Sigmoid colon (tissue), 7 donors: ENCODE measurements around the gene FILIP1. TPM values are rescaled to one million over a fixed set of nuclear protein-coding genes. Genes with fewer than 3 reads are reported as not detected.
A peak's percentile ranks its signal among the peaks of the same experiment; 100 is the strongest.

Experiments
- DNase-seq: peaks from one replicate; pipeline ENCODE4 v3.0.0-alpha.2; 2019
- H3K27ac ChIP-seq, 4 donors: fragments of 200-600 bp; sonication (generic); one replicate each; pipeline ENCODE4 v1.5.1; 2016 to 2019; ENCODE audit warnings: mild to moderate bottlenecking in 1 of 4
- H3K27me3 ChIP-seq, 3 donors: fragments of 200-600 bp; sonication (generic); one replicate each; pipeline ENCODE4 v1.5.1; 2019; ENCODE audit warnings: mild to moderate bottlenecking in 1 of 3
- H3K36me3 ChIP-seq, 4 donors: fragments of 200-600 bp; sonication (generic); one replicate each; pipeline ENCODE4 v1.5.1; 2016 to 2019
- H3K4me1 ChIP-seq, 4 donors: fragments of 200-600 bp; sonication (generic); one replicate each; pipeline ENCODE4 v1.5.1; 2017 to 2019
- H3K4me3 ChIP-seq, 4 donors: fragments of 200-600 bp; sonication (generic); one replicate each; pipeline ENCODE4 v1.5.1; 2017 to 2019; ENCODE audit warnings: mild to moderate bottlenecking in 2 of 4, moderate library complexity in 1 of 4
- H3K9me3 ChIP-seq, 4 donors: fragments of 200-600 bp in 3 of 4; sonication (generic) in 3 of 4; one replicate each; pipeline versions ENCODE4 v1.5.1 to v1.6.1; 2013 to 2019
- CTCF ChIP-seq, 4 experiments: fragments of 450-650 bp in 3 of 4; fragments of 200-600 bp in 1 of 4; IDR thresholded peaks; one replicate each; pipeline ENCODE4 v1.5.1; 2016 to 2019; ENCODE audit warnings: antibody characterized with exemption in 4 of 4, mild to moderate bottlenecking in 3 of 4, moderate library complexity in 2 of 4
- EP300 ChIP-seq, 4 donors: sonication (generic); formaldehyde crosslinking; IDR thresholded peaks; one replicate each; pipeline ENCODE4 v1.6.1; 2017; ENCODE audit warnings: antibody characterized with exemption in 4 of 4
- POLR2A ChIP-seq, 2 donors: fragments of 450-650 bp; IDR thresholded peaks; one replicate each; pipeline ENCODE4 v1.6.1; 2016; ENCODE audit warnings: antibody characterized with exemption in 2 of 2, mild to moderate bottlenecking in 2 of 2, moderate library complexity in 2 of 2
- POLR2AphosphoS5 ChIP-seq, 4 donors: sonication (generic); formaldehyde crosslinking; IDR thresholded peaks; one replicate each; pipeline ENCODE4 v1.6.1; 2017; ENCODE audit warnings: antibody characterized with exemption in 4 of 4
- WGBS, 2 donors: extraction: QIAGEN DNeasy Blood & Tissue Kit; methylation state at CpG; one replicate each; pipeline ENCODE4 v1.1.7; 2013; 5-methylcytosine and 5-hydroxymethylcytosine counted together
- intact Hi-C: fragments of 100-400 bp; cut with DNase I; formaldehyde crosslinking; loops from one replicate; pipeline ENCODE4 v1.15.1; 2023
- polyA plus RNA-seq, 3 donors: library from polyadenylated mRNA; stranded (reverse); fragments of 200-250 nt; gene quantifications; one replicate each; pipeline ENCODE4 v1.2.3, GENCODE V29; 2013
- total RNA-seq, 4 donors: library from RNA; depleted of rRNA; stranded (reverse); fragments of >200 nt; gene quantifications; one replicate each; pipeline ENCODE4 v1.1.0, GENCODE V29; 2016
- donor health status: healthy with polysubstance abuse.
- donor health status: Bipolar disorder and iron deficiency.
- donor health status: healthy.

FILIP1 gene
- total and polyA plus RNA-seq, 7 donors = 0.46 to 72.8 (median 47.1) TPM

GRCh38 chr6:75370011-75370410 is 123.6 kb downstream of the FILIP1 start:
- intact Hi-C loops = no loop called here
- 85 to 91% methylated on average over 2 of the region's 2 CpGs for WGBS, 2 donors
- TF ChIP-seq EP300 (IDR thresholded peaks at IDR 0.05) (no peak), CTCF (IDR thresholded peaks at IDR 0.05) (no peak), POLR2A (IDR thresholded peaks at IDR 0.05) (no peak), POLR2AphosphoS5 (IDR thresholded peaks at IDR 0.05) (no peak)
- Histone ChIP-seq H3K27me3 (no peaks in the 10 kb centered on the region), H3K4me3 (no peak overlapping the region), H3K4me1 (peaks cover 0 to 35% (median 28%) of the 10 kb centered on the region in 4 donors), H3K36me3 (no peaks in the 10 kb centered on the region), H3K9me3 (no peaks in the 10 kb centered on the region), H3K27ac (peak overlapping the region in 2 of 4 donors; percentile 64)
- no peak for DNase-seq

- Histone ChIP-seq H3K4me1 (peaks cover 0 to 35% (median 28%) of the 10 kb centered on the region in 4 donors), H3K9me3 (no peaks in the 10 kb centered on the region), H3K27me3 (no peaks in the 10 kb centered on the region), H3K36me3 (no peaks in the 10 kb centered on the region), H3K4me3 (no peak overlapping the region), H3K27ac (peak overlapping the region; percentile 10 to 70 (median 64))
- DNase-seq = no peak
- intact Hi-C loops = loop anchor here (2.0 to 5.0 kb wide), 3 partner anchors 67 to 158 kb away; no protein-coding TSS in a partner anchor
- TF ChIP-seq POLR2A (IDR thresholded peaks at IDR 0.05) (no peak), CTCF (IDR thresholded peaks at IDR 0.05) (no peak), POLR2AphosphoS5 (IDR thresholded peaks at IDR 0.05) (no peak), EP300 (IDR thresholded peaks at IDR 0.05) (no peak)
- WGBS, 2 donors = 92 to 96% methylated on average over 3 of the region's 3 CpGs
Measured at GRCh38 chr6:75368864-75369402, 124.7 kb downstream of the FILIP1 start.

GRCh38 chr6:75368151-75368779 is 125.3 kb downstream of the FILIP1 start:
- Histone ChIP-seq H3K36me3 (no peaks in the 10 kb centered on the region), H3K9me3 (no peaks in the 10 kb centered on the region), H3K27ac (peak overlapping the region; percentile 10 to 70 (median 64)), H3K27me3 (no peaks in the 10 kb centered on the region), H3K4me1 (peaks cover 0 to 35% (median 29%) of the 10 kb centered on the region in 4 donors), H3K4me3 (no peak overlapping the region)
- intact Hi-C loops = loop anchor here (2.0 to 5.0 kb wide), 3 partner anchors 66 to 159 kb away; no protein-coding TSS in a partner anchor
- WGBS, 2 donors = 21 to 59% methylated on average over 6 of the region's 6 CpGs
- peak; percentile 62 for DNase-seq
- TF ChIP-seq POLR2AphosphoS5 (IDR thresholded peaks at IDR 0.05) (no peak), CTCF (IDR thresholded peaks at IDR 0.05) (peak in 3 of 4 experiments; percentile 33 to 60 (median 48))

- WGBS, 2 donors = 42 to 75% methylated on average over 2 of the region's 2 CpGs
- intact Hi-C loops = no loop called here
- Histone ChIP-seq H3K36me3 (peaks cover 0 to 37% (median 6%) of the 10 kb centered on the region in 4 donors), H3K27me3 (no peaks in the 10 kb centered on the region), H3K9me3 (no peaks in the 10 kb centered on the region), H3K4me3 (no peak overlapping the region), H3K27ac (no peak overlapping the region), H3K4me1 (peaks cover 0 to 19% (median 10%) of the 10 kb centered on the region in 4 donors)
- no peak for DNase-seq
- TF ChIP-seq CTCF (IDR thresholded peaks at IDR 0.05) (no peak), EP300 (IDR thresholded peaks at IDR 0.05) (no peak), POLR2AphosphoS5 (IDR thresholded peaks at IDR 0.05) (no peak), POLR2A (IDR thresholded peaks at IDR 0.05) (no peak)
Measured at GRCh38 chr6:75363304-75363703, 130.3 kb downstream of the FILIP1 start.
